Parathyroid adenoma (tissue), 2 donors: ENCODE measurements around the gene PIGU.

ENCODE experiments used
- H2AFZ ChIP-seq: fragments of 300-600 bp; sonication (generic); one replicate; pipeline ENCODE4 v1.7.0; 2017; ENCODE audit warnings: antibody characterized with exemption, mild to moderate bottlenecking
- H3K27ac ChIP-seq: fragments of 300-600 bp; sonication (generic); one replicate; pipeline ENCODE4 v1.7.0; 2017
- H3K27me3 ChIP-seq: fragments of 300-600 bp; sonication (generic); one replicate; pipeline ENCODE4 v1.7.0; 2017; ENCODE audit warnings: low read length; ENCODE audit not compliant: control insufficient read depth, insufficient read depth
- H3K36me3 ChIP-seq: fragments of 300-600 bp; sonication (generic); one replicate; pipeline ENCODE4 v1.7.0; 2017; ENCODE audit warnings: low read length; ENCODE audit not compliant: control insufficient read depth, insufficient read depth
- H3K4me1 ChIP-seq: fragments of 300-600 bp; sonication (generic); one replicate; pipeline ENCODE4 v1.7.0; 2017; ENCODE audit warnings: control low read depth
- H3K4me2 ChIP-seq: fragments of 300-600 bp; sonication (generic); one replicate; pipeline ENCODE4 v1.7.0; 2017; ENCODE audit warnings: low read length
- H3K4me3 ChIP-seq: fragments of 300-600 bp; sonication (generic); one replicate; pipeline ENCODE4 v1.7.0; 2017; ENCODE audit warnings: low read depth, low read length
- H3K79me2 ChIP-seq: fragments of 300-600 bp; sonication (generic); one replicate; pipeline ENCODE4 v1.7.0; 2017; ENCODE audit warnings: control low read depth
- H3K9ac ChIP-seq: fragments of 300-600 bp; sonication (generic); one replicate; pipeline ENCODE4 v1.7.0; 2017; ENCODE audit warnings: mild to moderate bottlenecking
- H3K9me3 ChIP-seq: fragments of 300-600 bp; sonication (generic); one replicate; pipeline ENCODE4 v1.7.0; 2017; ENCODE audit warnings: low read length; ENCODE audit not compliant: control insufficient read depth
- TF ChIP-seq, protein P1 (sequence below): fragments of 300-600 bp; sonication (generic); IDR thresholded peaks from one replicate; pipeline ENCODE4 v1.7.0; 2017; ENCODE audit warnings: antibody characterized with exemption, mild to moderate bottlenecking
- donor health status: primary hyperparathyroidism.

Gene PIGU

GRCh38 chr20:34689486-34689885 is 12.6 kb upstream of the PIGU start:
- Histone ChIP-seq H3K9me3 (no peaks in the 10 kb centered on the region), H3K79me2 (no peaks in the 10 kb centered on the region), H3K4me3 (no peak overlapping the region), H3K4me2 (no peak overlapping the region), H3K4me1 (no peaks in the 10 kb centered on the region), H3K36me3 (no peaks in the 10 kb centered on the region), H3K27me3 (no peaks in the 10 kb centered on the region), H3K27ac (no peak overlapping the region), H3K9ac (no peak overlapping the region), H2AFZ (peak overlapping the region; percentile 29)
- TF ChIP-seq, protein P1, sequence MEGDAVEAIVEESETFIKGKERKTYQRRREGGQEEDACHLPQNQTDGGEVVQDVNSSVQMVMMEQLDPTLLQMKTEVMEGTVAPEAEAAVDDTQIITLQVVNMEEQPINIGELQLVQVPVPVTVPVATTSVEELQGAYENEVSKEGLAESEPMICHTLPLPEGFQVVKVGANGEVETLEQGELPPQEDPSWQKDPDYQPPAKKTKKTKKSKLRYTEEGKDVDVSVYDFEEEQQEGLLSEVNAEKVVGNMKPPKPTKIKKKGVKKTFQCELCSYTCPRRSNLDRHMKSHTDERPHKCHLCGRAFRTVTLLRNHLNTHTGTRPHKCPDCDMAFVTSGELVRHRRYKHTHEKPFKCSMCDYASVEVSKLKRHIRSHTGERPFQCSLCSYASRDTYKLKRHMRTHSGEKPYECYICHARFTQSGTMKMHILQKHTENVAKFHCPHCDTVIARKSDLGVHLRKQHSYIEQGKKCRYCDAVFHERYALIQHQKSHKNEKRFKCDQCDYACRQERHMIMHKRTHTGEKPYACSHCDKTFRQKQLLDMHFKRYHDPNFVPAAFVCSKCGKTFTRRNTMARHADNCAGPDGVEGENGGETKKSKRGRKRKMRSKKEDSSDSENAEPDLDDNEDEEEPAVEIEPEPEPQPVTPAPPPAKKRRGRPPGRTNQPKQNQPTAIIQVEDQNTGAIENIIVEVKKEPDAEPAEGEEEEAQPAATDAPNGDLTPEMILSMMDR, result no peak

DNA sequence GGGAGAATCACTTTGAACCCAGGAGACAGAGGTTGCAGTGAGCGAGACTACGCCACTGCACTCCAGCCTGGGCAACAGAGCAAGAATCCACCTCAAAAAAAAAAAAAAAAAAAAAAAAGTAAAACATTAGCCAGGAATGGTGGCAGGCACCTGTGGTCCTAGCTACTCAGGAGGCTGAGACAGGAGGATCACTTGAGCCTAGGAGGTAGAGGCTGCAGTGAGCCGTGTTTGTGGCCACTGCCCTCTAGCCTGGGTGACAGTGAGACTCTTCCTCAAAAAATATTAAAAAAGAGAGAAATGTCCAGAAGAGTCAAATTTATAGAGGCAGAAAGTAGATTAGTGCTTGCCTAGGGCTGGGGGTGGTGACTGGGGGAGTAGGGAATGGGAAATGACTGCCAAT is 6.8 kb upstream of the PIGU start:
- H3K36me3 ChIP-seq, result no peaks in the 10 kb centered on the region
- no peaks in the 10 kb centered on the region for H3K27me3 ChIP-seq
- H3K9ac ChIP-seq, result no peak overlapping the region
- no peaks in the 10 kb centered on the region for H3K9me3 ChIP-seq
- TF ChIP-seq, protein P1, result no peak
- H3K4me3 ChIP-seq, result no peak overlapping the region
- H2AFZ ChIP-seq, result no peak overlapping the region
- no peaks in the 10 kb centered on the region for H3K4me1 ChIP-seq
- no peak overlapping the region for H3K27ac ChIP-seq
- H3K4me2 ChIP-seq, result no peak overlapping the region
- no peaks in the 10 kb centered on the region for H3K79me2 ChIP-seq

DNA sequence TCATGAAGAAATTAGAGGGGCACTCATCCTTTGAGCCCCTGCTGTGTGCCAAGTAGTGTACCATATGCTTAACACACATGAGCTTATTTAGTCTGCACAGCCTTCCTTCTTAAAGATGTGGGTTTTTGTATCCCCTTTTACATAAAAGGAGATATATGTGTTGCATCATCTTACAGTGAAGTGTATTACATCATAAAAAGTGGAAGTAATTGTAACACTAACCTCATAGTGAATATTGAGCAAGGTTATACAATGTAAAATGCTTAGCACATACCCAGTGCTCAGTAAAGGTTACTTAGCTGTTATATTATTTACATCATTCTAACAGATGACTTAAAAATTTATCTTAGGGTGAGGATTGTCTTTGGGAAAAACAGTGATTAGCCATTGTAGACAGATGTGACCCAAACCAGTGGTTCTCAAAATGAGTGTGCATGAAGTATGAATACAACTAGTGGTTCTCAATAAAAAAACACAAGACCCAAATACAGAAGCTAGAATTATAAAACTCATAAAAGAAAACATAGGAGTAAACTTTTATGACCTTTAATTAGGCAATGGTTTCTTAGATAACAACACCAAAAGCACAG is 3.8 kb upstream of the PIGU start:
- Histone ChIP-seq H3K27me3 (no peaks in the 10 kb centered on the region), H3K79me2 (no peaks in the 10 kb centered on the region), H3K4me1 (no peaks in the 10 kb centered on the region), H2AFZ (no peak overlapping the region), H3K4me2 (no peak overlapping the region), H3K4me3 (no peak overlapping the region), H3K9me3 (no peaks in the 10 kb centered on the region), H3K27ac (no peak overlapping the region), H3K36me3 (no peaks in the 10 kb centered on the region), H3K9ac (no peak overlapping the region)
- TF ChIP-seq, protein P1, result no peak

DNA sequence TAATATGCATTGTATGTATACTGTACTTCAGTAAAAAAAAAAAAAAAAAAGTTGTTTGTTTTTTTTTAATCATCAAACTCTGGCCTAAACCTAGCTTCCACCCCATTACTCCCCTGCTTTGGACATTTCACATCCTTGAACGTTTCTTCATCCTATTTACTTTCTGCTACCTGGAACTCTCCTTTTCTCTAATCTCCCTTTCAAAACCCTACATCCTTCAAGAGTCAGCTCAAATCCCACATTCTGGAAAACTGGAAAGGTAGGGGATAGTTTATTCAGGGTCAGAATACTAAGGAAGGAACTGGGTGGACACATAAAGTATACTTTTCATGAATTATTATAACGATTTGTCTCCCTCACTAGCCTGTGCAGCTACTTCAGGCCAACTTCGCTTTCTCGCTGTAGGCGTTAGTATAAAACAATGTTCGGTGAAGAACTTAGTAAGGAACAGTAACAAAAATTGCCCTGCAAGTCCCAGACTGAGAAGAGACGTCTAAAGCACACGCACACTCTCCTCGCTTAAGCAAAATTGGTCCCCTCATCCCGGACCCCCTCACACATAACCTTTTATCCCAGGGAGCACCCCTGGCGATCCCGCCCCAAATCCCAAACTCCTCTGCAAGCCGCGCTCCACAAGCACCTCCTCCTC is 775 bp downstream of the PIGU start:
- H3K4me2 ChIP-seq, result peak overlapping the region; percentile 45
- H3K9me3 ChIP-seq, result no peaks in the 10 kb centered on the region
- no peaks in the 10 kb centered on the region for H3K36me3 ChIP-seq
- H3K4me3 ChIP-seq, result peak overlapping the region; percentile 75
- peak overlapping the region; percentile 69 for H2AFZ ChIP-seq
- no peaks in the 10 kb centered on the region for H3K27me3 ChIP-seq
- H3K27ac ChIP-seq, result peak overlapping the region; percentile 82
- H3K79me2 ChIP-seq, result peaks cover 14% of the 10 kb centered on the region
- peak overlapping the region; percentile 19 for H3K9ac ChIP-seq
- H3K4me1 ChIP-seq, result peaks cover 3% of the 10 kb centered on the region
- TF ChIP-seq, protein P1, result no peak

DNA sequence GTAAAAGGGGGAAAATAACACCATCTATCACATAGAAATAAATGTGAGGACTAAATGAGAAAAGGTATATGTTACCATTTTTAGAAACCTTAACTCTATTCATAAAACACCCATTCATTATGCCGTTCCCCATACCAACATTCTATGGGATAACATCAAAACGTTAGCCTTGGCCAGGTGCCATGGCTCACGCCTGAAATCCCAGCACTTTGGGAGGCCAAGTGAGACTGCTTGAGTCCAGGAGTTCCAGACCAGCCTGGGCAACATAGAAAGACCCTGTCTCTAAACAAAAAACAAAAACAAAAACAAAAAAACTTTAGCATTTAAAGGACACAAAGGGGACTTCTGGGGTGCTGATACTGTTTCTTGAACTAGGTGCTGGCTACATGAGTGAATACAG is 1.3 kb downstream of the PIGU start:
- Histone ChIP-seq H3K9ac (no peak overlapping the region), H3K79me2 (peaks cover 18% of the 10 kb centered on the region), H3K27ac (no peak overlapping the region), H3K4me2 (peak overlapping the region; percentile 45), H3K4me3 (no peak overlapping the region), H3K9me3 (no peaks in the 10 kb centered on the region), H3K27me3 (no peaks in the 10 kb centered on the region), H2AFZ (no peak overlapping the region), H3K36me3 (no peaks in the 10 kb centered on the region), H3K4me1 (peaks cover 3% of the 10 kb centered on the region)
- TF ChIP-seq, protein P1, result no peak
